22Rv1 (cell line): ENCODE data around the gene LIPA.

Experiments
- ZFX ChIP-seq: fragments of 450-650 bp; IDR thresholded peaks from 2 replicates; pipeline ENCODE4 v1.6.1; 2017; ENCODE audit warnings: antibody characterized with exemption, borderline replicate concordance
- TF ChIP-seq, protein P1 (sequence below): fragments of 450-650 bp; IDR thresholded peaks from 2 replicates; pipeline ENCODE4 v1.5.1; 2017; ENCODE audit warnings: mild to moderate bottlenecking

DNA sequence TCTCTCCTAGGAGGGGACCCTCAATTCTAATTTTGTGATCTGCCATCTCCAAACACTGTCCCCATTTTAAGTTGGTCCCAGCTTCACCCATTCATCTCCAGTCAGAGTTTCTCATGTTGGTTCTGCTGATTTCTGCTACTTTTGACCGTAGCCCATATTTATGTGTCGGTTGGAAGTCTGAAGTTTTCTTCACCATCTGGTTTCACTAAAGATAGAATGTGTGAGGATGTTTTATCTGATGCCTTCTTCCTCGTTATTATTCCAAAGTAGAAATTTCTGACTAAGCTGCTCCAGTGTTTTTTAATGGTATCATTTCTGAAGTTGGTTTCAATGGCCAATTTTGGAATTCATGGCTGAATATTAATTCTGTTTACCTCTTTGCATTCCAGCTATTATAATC is 28.9 kb upstream of the LIPA start:
- TF ChIP-seq, protein P1, sequence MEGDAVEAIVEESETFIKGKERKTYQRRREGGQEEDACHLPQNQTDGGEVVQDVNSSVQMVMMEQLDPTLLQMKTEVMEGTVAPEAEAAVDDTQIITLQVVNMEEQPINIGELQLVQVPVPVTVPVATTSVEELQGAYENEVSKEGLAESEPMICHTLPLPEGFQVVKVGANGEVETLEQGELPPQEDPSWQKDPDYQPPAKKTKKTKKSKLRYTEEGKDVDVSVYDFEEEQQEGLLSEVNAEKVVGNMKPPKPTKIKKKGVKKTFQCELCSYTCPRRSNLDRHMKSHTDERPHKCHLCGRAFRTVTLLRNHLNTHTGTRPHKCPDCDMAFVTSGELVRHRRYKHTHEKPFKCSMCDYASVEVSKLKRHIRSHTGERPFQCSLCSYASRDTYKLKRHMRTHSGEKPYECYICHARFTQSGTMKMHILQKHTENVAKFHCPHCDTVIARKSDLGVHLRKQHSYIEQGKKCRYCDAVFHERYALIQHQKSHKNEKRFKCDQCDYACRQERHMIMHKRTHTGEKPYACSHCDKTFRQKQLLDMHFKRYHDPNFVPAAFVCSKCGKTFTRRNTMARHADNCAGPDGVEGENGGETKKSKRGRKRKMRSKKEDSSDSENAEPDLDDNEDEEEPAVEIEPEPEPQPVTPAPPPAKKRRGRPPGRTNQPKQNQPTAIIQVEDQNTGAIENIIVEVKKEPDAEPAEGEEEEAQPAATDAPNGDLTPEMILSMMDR, result no peak
- TF ChIP-seq ZFX, result no peak
